ENCODE results near the gene LGI4. TPM values are rescaled to one million over a fixed set of nuclear protein-coding genes. Genes with fewer than 3 reads are reported as not detected.
A peak's percentile ranks its signal among the peaks of the same experiment; 100 is the strongest.

LGI4 gene
- total RNA-seq, 4 donors from 2014 or later = 16.1 to 31.5 (median 27.2) TPM

GRCh38 chr19:35144259-35144599 lies 9.4 kb upstream of the LGI4 start:
- no peaks in the 10 kb centered on the region for H3K9me3 ChIP-seq
- no peak overlapping the region for H3K27ac ChIP-seq
- ATAC-seq (no peak), DNase-seq (no peak)
- in situ Hi-C loops (cut with MboI; ENCODE audit: low sequenced_read_pairs in 4 of 4) = loop anchor here in 1 of 4 donors (10.0 kb wide), 1 partner anchor 131 kb away; no protein-coding TSS in a partner anchor
- H3K4me1 ChIP-seq = peaks cover 20 to 25% of the 10 kb centered on the region in 2 donors
- H3K4me3 ChIP-seq = no peak overlapping the region
- no peaks in the 10 kb centered on the region for H3K27me3 ChIP-seq
- intact Hi-C loops (cut with DNase I; ENCODE audit: low total_unique reads) = loop anchor here (5.0 to 10.0 kb wide), 2 partner anchors 172 to 601 kb away; partner anchors contain the start of genes IGFLR1, LIN37, PSENEN and U2AF1L4
- no peaks in the 10 kb centered on the region for H3K36me3 ChIP-seq
- no peak for TF ChIP-seq POLR2A (IDR thresholded peaks at IDR 0.05)
- TF ChIP-seq CTCF (IDR thresholded peaks at IDR 0.05 in 4 of 5, conservative IDR thresholded peaks at IDR 0.05 in 1 of 5) = no peak

GRCh38 chr19:35143818-35144217 lies 9.0 kb upstream of the LGI4 start:
- DNase-seq (no peak), ATAC-seq (no peak)
- no peaks in the 10 kb centered on the region for H3K27me3 ChIP-seq
- H3K9me3 ChIP-seq = no peaks in the 10 kb centered on the region
- H3K27ac ChIP-seq = no peak overlapping the region
- intact Hi-C loops (cut with DNase I; ENCODE audit: low total_unique reads) (loop anchor here (5.0 to 10.0 kb wide), 2 partner anchors 172 to 601 kb away; partner anchors contain the start of genes IGFLR1, LIN37, PSENEN and U2AF1L4), in situ Hi-C loops (cut with MboI; ENCODE audit: low sequenced_read_pairs in 4 of 4) (loop anchor here in 1 of 4 donors (10.0 kb wide), 1 partner anchor 131 kb away; no protein-coding TSS in a partner anchor)
- H3K36me3 ChIP-seq = no peaks in the 10 kb centered on the region
- no peak for TF ChIP-seq CTCF (IDR thresholded peaks at IDR 0.05 in 4 of 5, conservative IDR thresholded peaks at IDR 0.05 in 1 of 5)
- no peak for TF ChIP-seq POLR2A (IDR thresholded peaks at IDR 0.05)
- H3K4me3 ChIP-seq = no peak overlapping the region
- peaks cover 20 to 25% of the 10 kb centered on the region in 2 donors for H3K4me1 ChIP-seq

DNA sequence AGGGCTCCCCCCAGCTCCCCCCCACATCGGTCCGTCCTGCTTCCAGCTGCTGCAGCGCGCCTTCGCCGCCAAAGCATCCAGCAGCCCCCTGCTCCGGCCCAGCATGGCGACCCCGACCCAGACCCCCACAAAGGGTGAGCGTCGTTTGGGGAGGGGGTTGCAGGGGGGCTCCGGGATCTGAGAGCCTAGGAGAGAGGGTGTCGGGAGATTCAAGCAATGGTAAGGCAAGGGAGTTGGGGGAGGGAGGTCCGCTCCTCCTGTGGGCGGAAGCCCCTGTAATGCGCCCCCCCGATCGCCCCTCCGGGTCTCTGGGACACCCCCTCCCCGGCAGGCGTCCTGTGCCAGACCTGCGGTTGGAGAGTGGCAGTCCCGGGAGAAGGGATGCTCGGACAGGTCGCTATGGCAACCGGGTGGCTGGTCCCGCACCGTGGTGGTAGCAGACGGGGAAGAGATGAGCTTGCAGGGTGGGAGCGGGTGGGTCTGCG lies 8.4 kb upstream of the LGI4 start, which contains the start of gene FXYD7:
FXYD7 (plus strand) TSS at position 25 of the 485 bp plus-strand sequence; CDS start at position 104, 79 bp downstream.
- TF ChIP-seq CTCF (IDR thresholded peaks at IDR 0.05 in 4 of 5, conservative IDR thresholded peaks at IDR 0.05 in 1 of 5) (no peak), POLR2A (IDR thresholded peaks at IDR 0.05) (no peak)
- no peaks in the 10 kb centered on the region for H3K27me3 ChIP-seq
- peak within 1 kb of the TSS in 2 of 4 donors; percentile 32 to 62 for H3K27ac ChIP-seq
- no peak for DNase-seq
- H3K4me1 ChIP-seq = peaks cover 21 to 26% of the 10 kb centered on the region in 2 donors
- intact Hi-C loops (cut with DNase I; ENCODE audit: low total_unique reads) (loop anchor here (5.0 to 10.0 kb wide), 2 partner anchors 171 to 602 kb away; partner anchors contain the start of genes IGFLR1, LIN37, PSENEN and U2AF1L4), in situ Hi-C loops (cut with MboI; ENCODE audit: low sequenced_read_pairs in 4 of 4) (loop anchor here in 1 of 4 donors (10.0 kb wide), 1 partner anchor 132 kb away; no protein-coding TSS in a partner anchor)
- no peak within 1 kb of the TSS for H3K4me3 ChIP-seq
- H3K36me3 ChIP-seq = no peaks in the 10 kb centered on the region
- ATAC-seq = no peak
- no peaks in the 10 kb centered on the region for H3K9me3 ChIP-seq

GRCh38 chr19:35142606-35143230 lies 7.9 kb upstream of the LGI4 start:
- ATAC-seq (no peak), DNase-seq (no peak)
- Histone ChIP-seq H3K4me3 (no peak overlapping the region), H3K9me3 (no peaks in the 10 kb centered on the region), H3K4me1 (peaks cover 25 to 32% of the 10 kb centered on the region in 2 donors), H3K36me3 (no peaks in the 10 kb centered on the region), H3K27me3 (no peaks in the 10 kb centered on the region), H3K27ac (peak overlapping the region in 2 of 4 donors; percentile 32 to 62)
- intact Hi-C loops (cut with DNase I; ENCODE audit: low total_unique reads) = loop anchor here (5.0 to 10.0 kb wide), 2 partner anchors 170 to 602 kb away; partner anchors contain the start of genes IGFLR1, LIN37, PSENEN and U2AF1L4
- in situ Hi-C loops (cut with MboI; ENCODE audit: low sequenced_read_pairs in 4 of 4) = loop anchor here in 1 of 4 donors (10.0 kb wide), 1 partner anchor 132 kb away; no protein-coding TSS in a partner anchor
- TF ChIP-seq POLR2A (IDR thresholded peaks at IDR 0.05) (no peak), CTCF (IDR thresholded peaks at IDR 0.05 in 4 of 5, conservative IDR thresholded peaks at IDR 0.05 in 1 of 5) (peak in 2 of 5 experiments; percentile 48 to 53)

All from gastrocnemius medialis (tissue), 4 donors.